IMR-90 (cell line): ENCODE results near the gene F13A1. TPM values are rescaled to one million over a fixed set of nuclear protein-coding genes. Genes with fewer than 3 reads are reported as not detected.

Experiments
- ATAC-seq: fragments of 200-7000 bp; cut with Tn5 transposase; 2 replicates; pipeline ENCODE4 v1.9.1; 2020; ENCODE audit warnings: low read depth, mild to moderate bottlenecking, moderate library complexity
- BruUV-seq: library from RNA; stranded (reverse); fragments of 400-500 nt; replicated peaks from 2 replicates; lab custom pipeline; 2021; lab: Mats Ljungman, UMichigan
- CTCF ChIA-PET: fragments of 300-600 bp; formaldehyde crosslinking; extraction: SDS; loops from one replicate; lab custom pipeline; 2021; ENCODE audit warnings: antibody characterized with exemption; lab: Yijun Ruan, JAX
- POLR2A ChIA-PET: fragments of 300-600 bp; sonication (Branson Sonifier 250); formaldehyde crosslinking; loops from one replicate; lab custom pipeline; 2022; ENCODE audit warnings: antibody characterized with exemption; ENCODE audit not compliant: unreplicated experiment; lab: Charles Lee
- DNase-seq: peaks from one replicate; pipeline ENCODE4 v3.0.0; 2013
- H2AFZ ChIP-seq: replicated peaks from 2 replicates; pipeline ENCODE3; 2013; ENCODE audit warnings: low read length, mild to moderate bottlenecking; ENCODE audit not compliant: poor library complexity
- H2AK5ac ChIP-seq: 2 replicates; pipeline ENCODE4 v1.6.1; 2013; ENCODE audit warnings: low read depth, low read length, inconsistent platforms
- H2AK9ac ChIP-seq: replicated peaks from 2 replicates; pipeline ENCODE3; 2013; ENCODE audit warnings: mild to moderate bottlenecking, low read depth, low read length, moderate library complexity; ENCODE audit not compliant: poor library complexity
- H2BK120ac ChIP-seq: 2 replicates; pipeline ENCODE4 v1.6.1; 2013; ENCODE audit warnings: low read depth, low read length, inconsistent platforms
- H2BK15ac ChIP-seq: 3 replicates; pipeline ENCODE4 v1.6.1; 2013; ENCODE audit warnings: low read depth, low read length, inconsistent platforms
- H2BK20ac ChIP-seq: 2 replicates; pipeline ENCODE4 v1.6.1; 2013; ENCODE audit warnings: low read depth, mild to moderate bottlenecking, inconsistent platforms, low read length, moderate library complexity
- H2BK5ac ChIP-seq: 2 replicates; pipeline ENCODE4 v1.6.1; 2013; ENCODE audit warnings: mild to moderate bottlenecking, low read depth, low read length, inconsistent platforms; ENCODE audit not compliant: poor library complexity, severe bottlenecking
- H3K14ac ChIP-seq: replicated peaks from 2 replicates; pipeline ENCODE4 v1.6.1; 2013; ENCODE audit warnings: low read depth, low read length, inconsistent platforms
- H3K18ac ChIP-seq: 2 replicates; pipeline ENCODE4 v1.6.1; 2013; ENCODE audit warnings: low read depth, low read length, control low read depth
- H3K23ac ChIP-seq: 2 replicates; pipeline ENCODE4 v1.6.1; 2013; ENCODE audit warnings: low read depth, low read length, inconsistent platforms
- H3K27ac ChIP-seq: 2 replicates; pipeline ENCODE4 v1.5.1; 2013; ENCODE audit warnings: mild to moderate bottlenecking, control low read depth, low read length; ENCODE audit not compliant: insufficient read depth
- H3K27me3 ChIP-seq: 2 replicates; pipeline ENCODE4 v1.6.1; 2013; ENCODE audit warnings: low read length; ENCODE audit not compliant: control insufficient read depth, insufficient read depth
- H3K36me3 ChIP-seq: 2 replicates; pipeline ENCODE4 v1.6.1; 2013; ENCODE audit warnings: low read length, mixed read lengths; ENCODE audit not compliant: control insufficient read depth, insufficient read depth
- H3K4ac ChIP-seq: 2 replicates; pipeline ENCODE4 v1.6.1; 2013; ENCODE audit warnings: low read depth, low read length, inconsistent platforms
- H3K4me1 ChIP-seq: 2 replicates; pipeline ENCODE4 v1.6.1; 2013; ENCODE audit warnings: low read length, mixed read lengths; ENCODE audit not compliant: control insufficient read depth, insufficient read depth
- H3K4me2 ChIP-seq: 2 replicates; pipeline ENCODE4 v1.6.1; 2013; ENCODE audit warnings: low read depth, mild to moderate bottlenecking, control low read depth, low read length, moderate library complexity
- H3K4me3 ChIP-seq: 2 replicates; pipeline ENCODE4 v1.5.1; 2013; ENCODE audit warnings: low read depth, mild to moderate bottlenecking, control low read depth, low read length, moderate library complexity; ENCODE audit not compliant: insufficient read depth
- H3K56ac ChIP-seq: 2 replicates; pipeline ENCODE4 v1.6.1; 2013; ENCODE audit warnings: low read length, inconsistent platforms; ENCODE audit not compliant: insufficient read depth; ENCODE audit errors: extremely low read depth
- H3K79me1 ChIP-seq, 2 experiments: 2 replicates each; pipeline ENCODE4 v1.6.1; 2013; ENCODE audit warnings: low read length in 2 of 2, inconsistent platforms in 1 of 2, low read depth in 1 of 2
- H3K9ac ChIP-seq: 2 replicates; pipeline ENCODE4 v1.6.1; 2013; ENCODE audit warnings: low read depth, low read length, control low read depth
- H3K9me1 ChIP-seq: 2 replicates; pipeline ENCODE4 v1.6.1; 2013; ENCODE audit warnings: low read length, inconsistent platforms; ENCODE audit not compliant: insufficient read depth
- H3K9me3 ChIP-seq: 2 replicates; pipeline ENCODE4 v1.6.1; 2013; ENCODE audit warnings: low read length; ENCODE audit not compliant: control insufficient read depth, insufficient read depth
- H4K20me1 ChIP-seq: 2 replicates; pipeline ENCODE4 v1.6.1; 2013; ENCODE audit warnings: low read length, inconsistent platforms; ENCODE audit not compliant: insufficient read depth
- H4K5ac ChIP-seq: 2 replicates; pipeline ENCODE4 v1.6.1; 2013; ENCODE audit warnings: mild to moderate bottlenecking, low read depth, low read length, control low read depth
- H4K8ac ChIP-seq, 2 experiments: 2 replicates each; pipeline ENCODE4 v1.6.1; 2013; ENCODE audit warnings: low read depth in 2 of 2, low read length in 2 of 2, control low read depth in 1 of 2, inconsistent platforms in 1 of 2
- H4K91ac ChIP-seq: 2 replicates; pipeline ENCODE4 v1.6.1; 2013; ENCODE audit warnings: low read depth, low read length, inconsistent platforms; ENCODE audit not compliant: insufficient read depth
- BHLHE40 ChIP-seq: fragments of 150-350 bp; IDR thresholded peaks from 2 replicates; pipeline ENCODE4 v1.6.1; 2016; ENCODE audit warnings: mild to moderate bottlenecking, low read depth, low read length
- CHD1 ChIP-seq: IDR thresholded peaks from 2 replicates; pipeline ENCODE4 v1.6.1; 2012; ENCODE audit warnings: low read depth, low read length, improper control_type of control experiment
- CTCF ChIP-seq: conservative IDR thresholded peaks from 2 replicates; pipeline ENCODE4 v1.5.1; 2012; ENCODE audit warnings: mild to moderate bottlenecking, low read depth, low read length, improper control_type of control experiment
- ELK1 ChIP-seq: fragments of 150-350 bp; IDR thresholded peaks from 2 replicates; pipeline ENCODE4 v1.6.1; 2016; ENCODE audit warnings: low read depth, mild to moderate bottlenecking, low read length, moderate library complexity, borderline replicate concordance
- FOS ChIP-seq: fragments of 150-350 bp; IDR thresholded peaks from 2 replicates; pipeline ENCODE4 v1.6.1; 2016; ENCODE audit warnings: low read depth, low read length
- MAFK ChIP-seq: IDR thresholded peaks from 2 replicates; pipeline ENCODE4 v1.6.1; 2012; ENCODE audit warnings: low read depth, low read length, improper control_type of control experiment
- MAZ ChIP-seq: IDR thresholded peaks from 2 replicates; pipeline ENCODE4 v1.6.1; 2012; ENCODE audit warnings: low read depth, mild to moderate bottlenecking, low read length, improper control_type of control experiment, moderate library complexity, borderline replicate concordance
- MXI1 ChIP-seq: IDR thresholded peaks from 2 replicates; pipeline ENCODE4 v1.6.1; 2012; ENCODE audit warnings: low read depth, mild to moderate bottlenecking, low read length, moderate library complexity, borderline replicate concordance
- NFE2L2 ChIP-seq: fragments of 150-350 bp; IDR thresholded peaks from 2 replicates; pipeline ENCODE4 v1.6.1; 2016; ENCODE audit warnings: low read depth, mild to moderate bottlenecking, low read length
- POLR2A ChIP-seq: IDR thresholded peaks from 2 replicates; pipeline ENCODE4 v1.6.1; 2012; ENCODE audit warnings: mild to moderate bottlenecking, low read depth, low read length
- RAD21 ChIP-seq: IDR thresholded peaks from 2 replicates; pipeline ENCODE4 v1.6.1; 2012; ENCODE audit warnings: low read length, improper control_type of control experiment
- RCOR1 ChIP-seq: IDR thresholded peaks from 2 replicates; pipeline ENCODE4 v1.6.1; 2012; ENCODE audit warnings: mild to moderate bottlenecking, low read length, improper control_type of control experiment; ENCODE audit not compliant: insufficient replicate concordance
- RFX5 ChIP-seq: IDR thresholded peaks from 2 replicates; pipeline ENCODE4 v1.8.0; 2012; ENCODE audit warnings: low read depth, mild to moderate bottlenecking, low read length, moderate library complexity
- SMC3 ChIP-seq: fragments of 150-350 bp; IDR thresholded peaks from 2 replicates; pipeline ENCODE4 v1.6.1; 2016; ENCODE audit warnings: low read depth, mild to moderate bottlenecking, antibody characterized with exemption, low read length, moderate library complexity
- USF2 ChIP-seq: fragments of 150-350 bp; IDR thresholded peaks from 2 replicates; pipeline ENCODE4 v1.6.1; 2017; ENCODE audit warnings: mild to moderate bottlenecking, antibody characterized with exemption, low read length, low read depth
- WGBS, 2 experiments: methylation state at CpG; one replicate each; pipeline versions ENCODE4 v1.1.5 to v1.1.7; 2013; ENCODE audit warnings: missing lambda C conversion rate in 2 of 2; ENCODE audit not compliant: insufficient read length in 1 of 2; ENCODE audit errors: extremely low coverage in 2 of 2; 5-methylcytosine and 5-hydroxymethylcytosine counted together
- dilution Hi-C: fragments of 300-500 bp; cut with HindIII; formaldehyde crosslinking; loops from one replicate; pipeline ENCODE4 v1.14.3; 2018; ENCODE audit warnings: low sequenced_read_pairs; ENCODE audit not compliant: unreplicated experiment
- in situ Hi-C: fragments of 300-500 bp; cut with MboI; formaldehyde crosslinking; loops from 3 replicates; pipeline ENCODE4 v1.14.3; 2019; ENCODE audit warnings: low sequenced_read_pairs, inconsistent platforms, mixed read lengths
- intact Hi-C: fragments of 100-400 bp; cut with micrococcal nuclease; formaldehyde crosslinking; loops from 2 replicates; pipeline ENCODE4 v1.10.0; 2022
- polyA plus RNA-seq, 3 experiments: library from polyadenylated mRNA; depleted of rRNA; stranded (reverse); fragments of >200 nt; gene quantifications; 2 replicates each; pipeline ENCODE4 v1.2.3, GENCODE V29; 2012; ENCODE audit warnings: low replicate concordance in 1 of 3
- total RNA-seq: library from RNA; depleted of rRNA; stranded (reverse); fragments of >200 nt; gene quantifications from 2 replicates; pipeline ENCODE4 v1.2.3, GENCODE V29; 2012

Gene F13A1
- total and polyA plus RNA-seq, 2 of the 4 experiments (the other 2 are of a cell fraction) = not detected

GRCh38 chr6:6243846-6244245 lies 76.6 kb downstream of the F13A1 start:
- no peak overlapping the region for H2BK15ac ChIP-seq
- no peaks in the 10 kb centered on the region for H4K20me1 ChIP-seq
- H3K9me3 ChIP-seq = peaks cover 21% of the 10 kb centered on the region
- H2AFZ ChIP-seq = no peak overlapping the region
- H3K4ac ChIP-seq = no peak overlapping the region
- no peak overlapping the region for H4K5ac ChIP-seq
- no peak overlapping the region for H3K27ac ChIP-seq
- H2BK5ac ChIP-seq = no peak overlapping the region
- H2BK120ac ChIP-seq = no peak overlapping the region
- no peak overlapping the region for H3K14ac ChIP-seq
- ChIA-PET CTCF (no interaction called here), POLR2A (no interaction called here)
- no peak overlapping the region for H3K23ac ChIP-seq
- H4K8ac ChIP-seq = no peak overlapping the region
- no peak overlapping the region for H3K4me3 ChIP-seq
- no peaks in the 10 kb centered on the region for H3K79me1 ChIP-seq
- in situ Hi-C loops = no loop called here
- H2AK5ac ChIP-seq = no peak overlapping the region
- DNase-seq = no peak
- intact Hi-C loops = no loop called here
- no peak overlapping the region for H2AK9ac ChIP-seq
- no peak overlapping the region for H3K18ac ChIP-seq
- no peaks in the 10 kb centered on the region for H3K36me3 ChIP-seq
- TF ChIP-seq RFX5 = no peak
- TF ChIP-seq CTCF = no peak
- no peak for TF ChIP-seq BHLHE40
- TF ChIP-seq FOS = no peak
- no peak for TF ChIP-seq MAZ
- TF ChIP-seq RCOR1 = no peak
- no peak for TF ChIP-seq SMC3
- no peak for TF ChIP-seq CHD1
- no peak for TF ChIP-seq RAD21
- no peak for TF ChIP-seq NFE2L2
- TF ChIP-seq POLR2A = no peak
- TF ChIP-seq ELK1 = no peak
- TF ChIP-seq USF2 = no peak
- TF ChIP-seq MXI1 = no peak
- no peak for TF ChIP-seq MAFK
- dilution Hi-C loops = no loop called here
- ATAC-seq = no peak
- no peaks in the 10 kb centered on the region for H3K27me3 ChIP-seq
- no peak overlapping the region for H2BK20ac ChIP-seq
- no peak overlapping the region for H4K91ac ChIP-seq
- H3K9me1 ChIP-seq = no peaks in the 10 kb centered on the region
- H3K4me2 ChIP-seq = no peak overlapping the region
- no peak overlapping the region for H3K56ac ChIP-seq
- H3K4me1 ChIP-seq = no peaks in the 10 kb centered on the region
- 20% methylated on average over 1 of the region's 7 CpGs; no CpG with 5 or more reads in 1 of the 2 experiments for WGBS, 2 experiments
- no peak overlapping the region for H3K9ac ChIP-seq
- BruUV-seq = no TSS peak
